HepG2 (cell line): ENCODE measurements around the gene SBNO2. TPM values are rescaled to one million over a fixed set of nuclear protein-coding genes. Genes with fewer than 3 reads are reported as not detected.

Experiments
- ATAC-seq: fragments of 200-7000 bp; cut with Tn5 transposase; 3 replicates; pipeline ENCODE4 v1.9.1; 2020; ENCODE audit warnings: mild to moderate bottlenecking, moderate library complexity
- BruUV-seq: library from RNA; stranded (reverse); fragments of 400-500 nt; replicated peaks from 2 replicates; lab custom pipeline; 2021; lab: Mats Ljungman, UMichigan
- CTCF ChIA-PET: fragments of 300-600 bp; formaldehyde crosslinking; extraction: SDS; loops from one replicate; lab custom pipeline; 2021; ENCODE audit warnings: low total read pairs, inconsistent platforms, low intra/inter-chr PET ratio; lab: Yijun Ruan, JAX
- POLR2A ChIA-PET: fragments of 350-600 bp; sonication (Branson Sonifier 250); formaldehyde crosslinking; loops from one replicate; lab custom pipeline; 2020; ENCODE audit warnings: antibody characterized with exemption, inconsistent platforms; lab: Yijun Ruan, JAX
- DNase-seq: peaks from one replicate; pipeline ENCODE4 v3.0.0-alpha.2; 2015; ENCODE audit warnings: low spot score
- FAIRE-seq: peaks from 3 replicates; lab custom pipeline; 2011; peaks lifted over from hg19 to GRCh38; lab: Jason Lieb, UNC
- H2AFZ ChIP-seq: one replicate; pipeline ENCODE4 v1.6.1; 2011; ENCODE audit warnings: low read length, inconsistent platforms
- H3K27ac ChIP-seq: fragments of 300-600 bp; 3 replicates; pipeline ENCODE4 v1.8.0; 2011; ENCODE audit warnings: mixed run types, mild to moderate bottlenecking, mixed read lengths, low read length, inconsistent platforms; ENCODE audit not compliant: insufficient read depth; ENCODE audit errors: extremely low read length
- H3K27me3 ChIP-seq, 2 experiments: fragments of 200-600 bp in 1 of 2; 2 replicates in 1 of 2; 3 replicates in 1 of 2; pipeline versions ENCODE4 v1.6.0 to v1.8.0; 2011; ENCODE audit warnings: low read length in 2 of 2, mild to moderate bottlenecking in 2 of 2, moderate library complexity in 2 of 2, inconsistent platforms in 1 of 2; ENCODE audit not compliant: insufficient read depth in 2 of 2, control insufficient read depth in 1 of 2
- H3K36me3 ChIP-seq, 2 experiments: fragments of 200-600 bp in 1 of 2; replicated peaks in 1 of 2; 2 replicates in 1 of 2; 3 replicates in 1 of 2; pipeline versions ENCODE4 v1.5.1 to v1.8.0; 2011; ENCODE audit warnings: low read length in 2 of 2, inconsistent platforms in 1 of 2; ENCODE audit not compliant: insufficient read depth in 2 of 2, control insufficient read depth in 1 of 2
- H3K4me1 ChIP-seq: 2 replicates; pipeline ENCODE4 v1.5.1; 2012; ENCODE audit warnings: low read length, inconsistent platforms; ENCODE audit not compliant: insufficient read depth
- H3K4me2 ChIP-seq: 2 replicates; pipeline ENCODE4 v1.6.0; 2011; ENCODE audit warnings: low read depth, low read length, inconsistent platforms
- H3K4me3 ChIP-seq, 3 experiments: fragments of 200-600 bp in 1 of 3; sonication (generic), shearing (Covaris generic) in 1 of 3; replicated peaks in 1 of 3; 2 replicates each; pipeline ENCODE4 v1.5.1; 2011 to 2016; ENCODE audit warnings: low read length in 3 of 3, inconsistent platforms in 2 of 3, low read depth in 2 of 3, mild to moderate bottlenecking in 2 of 3, control low read depth in 1 of 3, mixed read lengths in 1 of 3; ENCODE audit not compliant: insufficient read depth in 1 of 3
- H3K79me2 ChIP-seq: one replicate; pipeline ENCODE4 v1.6.1; 2011; ENCODE audit warnings: low read length, inconsistent platforms; ENCODE audit not compliant: insufficient read depth
- H3K9ac ChIP-seq: 2 replicates; pipeline ENCODE4 v1.6.0; 2011; ENCODE audit warnings: mild to moderate bottlenecking, low read depth, low read length, inconsistent platforms; ENCODE audit not compliant: insufficient read depth
- H3K9me3 ChIP-seq: 2 replicates; pipeline ENCODE4 v1.5.1; 2012; ENCODE audit warnings: mild to moderate bottlenecking, low read length
- H4K20me1 ChIP-seq: 2 replicates; pipeline ENCODE4 v1.6.0; 2011; ENCODE audit warnings: inconsistent platforms, mild to moderate bottlenecking, low read length, moderate library complexity; ENCODE audit not compliant: insufficient read depth
- AGO2 ChIP-seq: fragments of 200-400 bp; formaldehyde crosslinking; optimal IDR thresholded peaks from 2 replicates; pipeline ENCODE3; 2017; ENCODE audit warnings: mild to moderate bottlenecking, low read depth, low read length, moderate library complexity
- JARID2 ChIP-seq: sonication (generic); formaldehyde crosslinking; IDR thresholded peaks from 2 replicates; pipeline ENCODE4 v1.8.1; 2023; ENCODE audit warnings: missing genetic modification reagents, inconsistent platforms; ENCODE audit not compliant: insufficient replicate concordance
- REST ChIP-seq, 2 experiments: IDR thresholded peaks; 2 replicates each; pipeline ENCODE4 v1.6.1; 2011 to 2012; ENCODE audit warnings: low read length in 2 of 2, borderline replicate concordance in 1 of 2, low read depth in 1 of 2, mild to moderate bottlenecking in 1 of 2, moderate library complexity in 1 of 2
- SALL2 ChIP-seq: sonication (generic); formaldehyde crosslinking; IDR thresholded peaks from 2 replicates; pipeline ENCODE4 v1.8.1; 2023; ENCODE audit warnings: mild to moderate bottlenecking, missing genetic modification reagents, inconsistent platforms
- ZNF609 ChIP-seq: sonication (generic); formaldehyde crosslinking; IDR thresholded peaks from 2 replicates; pipeline ENCODE4 v1.4.0; 2020; ENCODE audit warnings: mild to moderate bottlenecking, missing genetic modification reagents, borderline replicate concordance
- WGBS: methylation state at CpG from one replicate; pipeline ENCODE4 v1.1.6; 2017; ENCODE audit warnings: low lambda C conversion rate; 5-methylcytosine and 5-hydroxymethylcytosine counted together
- in situ Hi-C: cut with HindIII; loops from 2 replicates; pipeline ENCODE4 v1.10.0; 2017; ENCODE audit warnings: low pct_unique_long_range_greater_than_20kb; ENCODE audit not compliant: extremely low pct_ligation_motif_present
- intact Hi-C: fragments of 100-400 bp; cut with micrococcal nuclease; formaldehyde crosslinking; loops from one replicate; pipeline ENCODE4 v1.10.0; 2022; ENCODE audit not compliant: unreplicated experiment
- polyA plus RNA-seq, 8 experiments: library from polyadenylated mRNA; depleted of rRNA in 3 of 8; stranded (reverse) in 7 of 8; unstranded in 1 of 8; fragments of >200 nt; fragmentation: Illumina TruSeq in 4 of 8; extraction: Trizol in 4 of 8; gene quantifications; 2 replicates each; pipeline versions ENCODE4 v1.2.1 to v1.2.3, GENCODE V29; 2011 to 2016; ENCODE audit warnings: low read depth in 4 of 8, missing spikeins in 1 of 8, mixed read lengths in 1 of 8; ENCODE audit not compliant: insufficient read depth in 1 of 8
- total RNA-seq, 5 experiments: library from RNA; depleted of rRNA; stranded (reverse); fragments of >200 nt; fragmentation: Illumina TruSeq; extraction: Trizol; gene quantifications; 2 replicates each; pipeline ENCODE4 v1.2.3, GENCODE V29; 2016; ENCODE audit warnings: low read depth in 1 of 5
- TF ChIP-seq, protein P1 (sequence below): sonication (generic); formaldehyde crosslinking; IDR thresholded peaks from 2 replicates; pipeline ENCODE4 v1.5.1; 2020; ENCODE audit warnings: mild to moderate bottlenecking, missing genetic modification reagents, moderate library complexity

SBNO2 gene
- total and polyA plus RNA-seq, 2 of the 13 experiments (the other 11 are each of a cell fraction or from before 2014, with no cell fraction given), result 8.6 to 10.4 TPM

DNA sequence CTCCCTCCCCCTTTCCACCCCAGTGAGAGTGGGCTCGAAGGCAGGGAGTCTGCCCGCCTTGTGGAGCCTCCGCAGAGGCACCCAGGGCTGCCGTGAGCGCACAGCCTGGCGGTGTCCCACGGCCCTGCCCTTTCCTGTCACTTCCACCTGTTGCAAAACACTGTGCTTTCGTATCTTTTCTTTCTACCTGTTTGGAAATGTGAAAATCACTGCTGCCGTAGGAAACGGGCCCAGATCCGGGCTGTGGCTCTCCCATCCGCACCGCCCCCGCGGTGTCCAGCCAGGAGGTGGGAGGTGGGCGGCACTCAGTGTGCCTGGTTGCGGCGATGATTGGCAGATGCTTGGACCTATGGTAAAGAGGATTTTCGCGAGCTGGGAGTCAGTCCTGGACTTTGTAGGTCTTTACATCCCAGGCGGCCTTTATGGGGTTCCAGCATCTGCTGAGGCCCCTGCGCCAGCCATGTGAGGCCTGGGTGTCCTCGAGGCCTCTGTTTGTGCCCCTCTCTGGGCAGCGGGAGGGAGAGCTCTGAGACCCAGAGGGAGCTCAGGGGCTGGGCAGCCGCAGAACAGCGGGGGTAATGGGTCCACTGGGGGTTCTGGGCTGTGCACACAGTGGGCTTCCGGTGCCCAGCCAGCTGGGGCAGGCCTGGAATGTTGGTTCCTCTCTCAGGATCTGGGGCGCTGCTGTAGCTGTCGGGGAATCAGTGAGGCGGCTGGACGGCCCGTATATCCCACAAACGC lies 37.6 kb upstream of the SBNO2 start (continued):
- no peak for TF ChIP-seq ZNF609 (CRISPR knock-in tag)
- TF ChIP-seq JARID2 (CRISPR knock-in tag), result no peak
- no peak for TF ChIP-seq SALL2 (CRISPR knock-in tag)

- ChIA-PET POLR2A (no interaction called here), CTCF (no interaction called here)
- no peak for ATAC-seq
- FAIRE-seq, result no peak
- peaks cover 10 to 21% of the 10 kb centered on the region in 2 experiments; a peak in 4 of 5 replicates for H3K36me3 ChIP-seq
- no peak overlapping the region for H3K9ac ChIP-seq
- BruUV-seq, result no TSS peak
- in situ Hi-C loops, result no loop called here
- peaks cover 84% of the 10 kb centered on the region for H3K79me2 ChIP-seq
- intact Hi-C loops, result no loop called here
- peak overlapping the region; percentile 34 for H3K27ac ChIP-seq
- DNase-seq, result no peak
- WGBS, result 95% methylated on average over 13 of the region's 13 CpGs
- no peaks in the 10 kb centered on the region for H3K9me3 ChIP-seq
- H3K4me2 ChIP-seq, result peak overlapping the region; percentile 53; the same call in 1 of the 2 replicates
- H3K4me3 ChIP-seq, result peak overlapping the region in 1 of 3 experiments; percentile 44; a peak in 1 of 6 replicates
- peaks cover 50% of the 10 kb centered on the region for H4K20me1 ChIP-seq
- no peaks in the 10 kb centered on the region; a peak in 1 of 5 replicates for H3K27me3 ChIP-seq
- H3K4me1 ChIP-seq, result peaks cover 42% of the 10 kb centered on the region
- no peak overlapping the region for H2AFZ ChIP-seq
- TF ChIP-seq AGO2 (peak; percentile 67), REST (IDR thresholded peaks at IDR 0.05; ENCODE audit: borderline replicate concordance in 1 of 2, low read depth in 1 of 2, low read length in 2 of 2) (no peak)
- TF ChIP-seq, protein P1, sequence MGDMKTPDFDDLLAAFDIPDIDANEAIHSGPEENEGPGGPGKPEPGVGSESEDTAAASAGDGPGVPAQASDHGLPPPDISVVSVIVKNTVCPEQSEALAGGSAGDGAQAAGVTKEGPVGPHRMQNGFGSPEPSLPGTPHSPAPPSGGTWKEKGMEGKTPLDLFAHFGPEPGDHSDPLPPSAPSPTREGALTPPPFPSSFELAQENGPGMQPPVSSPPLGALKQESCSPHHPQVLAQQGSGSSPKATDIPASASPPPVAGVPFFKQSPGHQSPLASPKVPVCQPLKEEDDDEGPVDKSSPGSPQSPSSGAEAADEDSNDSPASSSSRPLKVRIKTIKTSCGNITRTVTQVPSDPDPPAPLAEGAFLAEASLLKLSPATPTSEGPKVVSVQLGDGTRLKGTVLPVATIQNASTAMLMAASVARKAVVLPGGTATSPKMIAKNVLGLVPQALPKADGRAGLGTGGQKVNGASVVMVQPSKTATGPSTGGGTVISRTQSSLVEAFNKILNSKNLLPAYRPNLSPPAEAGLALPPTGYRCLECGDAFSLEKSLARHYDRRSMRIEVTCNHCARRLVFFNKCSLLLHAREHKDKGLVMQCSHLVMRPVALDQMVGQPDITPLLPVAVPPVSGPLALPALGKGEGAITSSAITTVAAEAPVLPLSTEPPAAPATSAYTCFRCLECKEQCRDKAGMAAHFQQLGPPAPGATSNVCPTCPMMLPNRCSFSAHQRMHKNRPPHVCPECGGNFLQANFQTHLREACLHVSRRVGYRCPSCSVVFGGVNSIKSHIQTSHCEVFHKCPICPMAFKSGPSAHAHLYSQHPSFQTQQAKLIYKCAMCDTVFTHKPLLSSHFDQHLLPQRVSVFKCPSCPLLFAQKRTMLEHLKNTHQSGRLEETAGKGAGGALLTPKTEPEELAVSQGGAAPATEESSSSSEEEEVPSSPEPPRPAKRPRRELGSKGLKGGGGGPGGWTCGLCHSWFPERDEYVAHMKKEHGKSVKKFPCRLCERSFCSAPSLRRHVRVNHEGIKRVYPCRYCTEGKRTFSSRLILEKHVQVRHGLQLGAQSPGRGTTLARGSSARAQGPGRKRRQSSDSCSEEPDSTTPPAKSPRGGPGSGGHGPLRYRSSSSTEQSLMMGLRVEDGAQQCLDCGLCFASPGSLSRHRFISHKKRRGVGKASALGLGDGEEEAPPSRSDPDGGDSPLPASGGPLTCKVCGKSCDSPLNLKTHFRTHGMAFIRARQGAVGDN (CRISPR knock-in tag), result peak; percentile 58
- TF ChIP-seq, all 625 proteins: peak for 2
These were observed 36.1 kb upstream of the SBNO2 start for GRCh38 chr19:1210227-1210538.
